Fibroblast of upper back skin (primary cell): Measurements from ENCODE around the gene CMTM1.
A peak's percentile ranks its signal among the peaks of the same experiment; 100 is the strongest.

Source experiments
- DNase-seq: peaks from one replicate; pipeline ENCODE4 v3.0.0-alpha.2; 2013

The CMTM1 gene, protein sequence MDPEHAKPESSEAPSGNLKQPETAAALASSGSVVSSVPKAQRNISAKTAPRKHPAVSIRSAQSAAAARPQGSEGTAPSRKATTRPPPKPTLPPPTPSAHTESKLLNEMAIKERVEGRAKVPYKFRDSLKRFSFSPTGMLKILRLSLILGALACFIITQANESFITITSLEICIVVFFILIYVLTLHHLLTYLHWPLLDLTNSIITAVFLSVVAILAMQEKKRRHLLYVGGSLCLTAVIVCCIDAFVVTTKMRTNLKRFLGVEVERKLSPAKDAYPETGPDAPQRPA

DNA sequence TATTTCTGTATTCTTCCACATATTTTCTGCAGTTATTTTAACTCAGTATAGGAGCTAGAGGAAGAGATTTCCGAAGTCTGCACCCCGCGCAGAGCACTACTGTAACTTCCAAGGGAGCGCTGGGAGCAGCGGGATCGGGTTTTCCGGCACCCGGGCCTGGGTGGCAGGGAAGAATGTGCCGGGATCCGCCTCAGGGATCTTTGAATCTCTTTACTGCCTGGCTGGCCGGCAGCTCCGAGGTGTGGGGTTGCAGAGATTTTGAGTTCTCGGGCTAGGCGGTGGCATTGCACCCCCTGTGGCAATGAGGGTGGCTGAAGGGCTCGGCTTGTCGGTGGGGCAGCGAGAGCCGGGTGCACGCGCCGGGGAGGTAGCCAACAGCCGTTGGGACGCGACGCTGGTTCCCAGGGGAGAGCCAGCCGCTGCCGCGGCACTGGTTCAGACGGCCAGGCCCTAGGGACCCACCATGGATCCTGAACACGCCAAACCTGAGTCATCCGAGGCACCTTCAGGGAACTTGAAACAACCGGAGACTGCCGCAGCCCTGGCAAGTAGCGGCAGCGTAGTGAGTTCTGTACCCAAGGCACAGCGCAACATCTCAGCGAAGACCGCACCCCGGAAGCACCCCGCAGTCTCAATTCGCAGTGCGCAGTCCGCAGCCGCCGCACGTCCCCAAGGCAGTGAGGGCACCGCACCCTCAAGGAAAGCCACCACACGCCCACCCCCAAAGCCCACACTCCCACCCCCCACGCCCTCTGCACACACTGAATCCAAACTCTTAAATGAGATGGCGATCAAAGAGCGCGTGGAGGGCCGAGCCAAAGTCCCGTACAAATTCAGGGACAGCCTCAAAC, at the start of gene CMTM1:
Gene CMTM1 (plus strand): TSS at position 389 of the 851 bp plus-strand sequence. CDS start 75 bp downstream, at position 464.
- DNase-seq = no peak

DNA sequence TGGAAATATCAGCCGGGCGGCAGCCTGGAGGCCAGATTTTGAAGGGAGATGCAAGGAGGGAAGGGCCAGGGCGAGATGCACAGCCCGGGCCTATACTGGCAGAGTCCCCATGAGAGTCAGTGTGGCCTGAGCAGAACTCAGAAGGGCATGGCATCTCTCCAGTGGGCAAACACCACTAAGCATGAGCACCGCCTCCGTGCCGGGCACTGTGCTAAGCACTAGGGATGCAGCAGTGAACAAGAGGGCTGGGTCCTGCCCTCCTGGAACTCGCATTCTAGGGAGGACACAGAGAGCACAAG, 49.8 kb upstream of the CMTM1 start:
- DNase-seq = no peak

DNA sequence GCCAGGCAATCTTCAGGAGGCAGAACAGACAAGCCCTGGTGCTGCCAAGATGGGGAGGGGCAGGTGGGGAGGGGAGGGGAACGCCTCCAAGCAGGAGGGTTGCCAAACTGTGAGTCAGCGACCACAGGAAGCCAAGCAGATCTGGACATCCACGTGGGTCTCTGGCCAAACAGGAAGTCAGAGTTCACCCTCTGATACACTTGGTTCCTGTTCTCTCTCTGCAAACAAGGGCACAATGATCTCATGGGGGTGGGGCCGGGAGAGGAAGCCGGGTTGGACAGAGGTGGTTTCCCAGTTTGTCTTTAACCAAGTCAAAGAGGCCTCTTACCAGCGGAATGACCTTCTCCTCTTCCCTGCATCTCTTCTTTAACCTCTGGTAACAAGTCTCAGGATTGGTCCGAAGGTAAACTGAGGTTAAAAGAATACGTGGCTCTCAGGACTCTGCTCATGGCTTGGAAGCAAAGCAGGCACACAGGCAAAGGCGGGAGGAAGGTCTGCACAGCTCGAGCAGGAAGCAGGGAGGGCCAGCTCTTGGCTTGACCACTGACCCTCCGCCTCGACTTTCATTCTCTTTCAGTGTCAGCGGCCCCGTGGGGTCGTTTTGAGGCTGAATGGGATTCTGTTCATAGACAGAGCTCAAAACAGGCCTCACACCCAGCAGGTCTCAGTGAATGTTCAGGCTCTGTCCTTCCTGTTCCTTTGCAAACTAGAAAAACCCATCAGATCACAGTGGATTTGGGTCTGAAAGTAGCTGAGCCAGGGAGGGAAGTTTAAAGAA, 49.2 kb upstream of the CMTM1 start:
- peak; percentile 96 for DNase-seq

DNA sequence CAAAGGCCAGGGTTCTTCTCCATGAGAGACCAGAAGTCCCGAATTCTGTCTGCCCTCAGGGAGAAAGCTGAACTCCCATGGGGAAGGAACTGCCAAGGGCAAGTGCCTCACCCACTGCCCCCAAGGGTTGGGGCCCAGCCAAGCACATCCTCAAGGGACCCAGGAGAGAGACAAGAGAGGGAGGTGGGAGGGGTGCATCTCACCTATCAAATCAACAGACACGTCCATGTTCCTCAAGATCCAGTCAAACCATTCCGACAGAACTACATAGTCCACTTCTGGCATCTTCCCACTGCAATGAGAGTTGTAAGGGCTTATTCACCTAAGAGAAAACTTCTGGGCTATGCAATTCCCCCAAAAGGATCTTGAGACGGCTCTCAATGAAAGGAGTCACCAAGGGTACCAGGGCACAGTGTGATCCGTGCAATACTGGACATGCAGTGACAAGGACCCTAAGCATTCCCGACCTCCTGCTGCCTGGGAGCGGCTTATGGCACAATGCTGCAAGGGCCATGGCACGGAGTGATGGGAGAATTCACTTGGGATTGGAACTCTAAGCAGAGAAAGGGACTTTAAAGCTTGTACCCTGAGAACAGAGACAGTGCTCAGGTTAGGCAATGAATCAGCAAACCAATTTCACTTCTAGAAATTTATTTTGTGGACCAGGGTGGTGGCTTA, 48.5 kb upstream of the CMTM1 start:
- no peak for DNase-seq

DNA sequence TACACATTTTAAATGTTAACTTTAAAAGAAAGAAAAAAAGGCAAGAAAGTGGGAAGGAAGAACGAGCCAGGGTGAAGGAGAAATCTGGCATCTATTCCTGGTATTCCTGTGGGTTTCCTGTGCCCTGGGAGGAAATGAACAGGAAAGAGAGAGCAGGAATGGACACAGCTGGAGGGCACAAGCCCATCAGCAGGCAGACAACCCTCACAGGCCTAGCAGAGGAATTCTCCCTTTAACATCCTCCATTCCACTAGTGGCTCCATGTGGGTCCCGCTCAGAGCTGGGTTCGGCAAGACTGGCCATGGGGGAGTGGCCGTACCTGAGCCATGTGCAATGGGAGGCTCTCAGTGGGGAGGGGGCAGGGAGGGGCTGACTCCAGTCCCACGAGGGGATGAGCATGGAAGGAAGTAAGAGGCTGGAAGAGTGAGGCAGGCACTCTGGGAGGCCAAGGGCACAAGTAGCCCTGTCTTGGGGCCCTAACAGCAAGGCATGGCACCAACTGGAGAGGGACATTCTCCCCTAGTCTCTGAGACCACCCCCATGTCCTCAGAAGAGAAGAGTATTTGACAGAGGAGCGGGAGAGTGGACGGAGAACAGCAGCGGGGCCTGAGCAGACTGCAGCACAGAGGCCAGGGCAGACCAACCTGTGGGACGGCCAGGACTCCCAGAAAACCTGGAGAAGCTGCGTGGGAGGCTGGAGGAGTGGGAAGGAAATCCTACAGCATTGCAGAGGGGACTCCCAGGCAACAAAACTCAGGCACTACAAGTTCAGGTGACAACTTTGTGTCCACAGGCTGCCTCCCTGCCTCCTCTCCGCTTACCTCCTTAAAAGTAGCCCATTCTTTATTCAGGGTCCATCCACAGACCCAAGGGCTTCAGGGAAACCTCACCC, 46.5 kb upstream of the CMTM1 start:
- no peak for DNase-seq

DNA sequence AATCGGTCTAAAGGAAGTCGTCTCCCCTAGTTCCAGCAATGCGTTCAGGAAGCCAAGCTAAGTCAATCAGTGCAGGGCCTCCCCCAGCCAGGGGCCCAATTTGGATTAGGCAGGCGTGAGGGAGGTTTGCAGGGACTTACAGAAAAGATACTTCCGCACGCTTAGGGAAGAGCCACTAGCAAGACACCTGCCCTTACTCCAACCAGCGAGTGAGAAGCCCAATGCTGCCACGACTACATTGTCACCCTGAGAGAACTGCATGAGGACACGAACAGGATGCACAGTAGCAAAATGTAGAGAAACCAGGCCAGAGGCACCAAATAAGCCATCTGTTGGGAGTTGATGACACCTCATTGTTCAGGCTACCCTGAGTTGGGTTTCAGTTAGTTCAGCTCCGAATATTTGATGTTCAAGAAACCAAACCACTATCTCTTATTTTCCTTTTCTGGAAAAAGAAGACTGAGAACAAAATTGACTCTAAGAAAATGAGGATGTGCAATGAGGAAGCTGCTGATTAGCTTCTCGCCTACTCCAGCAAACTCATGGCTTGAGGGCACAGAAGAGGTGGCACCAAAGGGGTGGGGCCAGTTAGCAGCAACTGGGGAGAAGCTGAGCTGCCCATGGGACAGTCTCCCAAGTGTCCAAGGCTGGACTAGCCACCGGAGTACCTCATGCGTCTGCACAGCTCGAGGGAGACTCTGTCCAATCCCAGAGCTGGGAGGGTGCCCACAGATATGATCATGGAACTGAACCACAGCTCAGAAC, 45.7 kb upstream of the CMTM1 start:
- no peak for DNase-seq

DNA sequence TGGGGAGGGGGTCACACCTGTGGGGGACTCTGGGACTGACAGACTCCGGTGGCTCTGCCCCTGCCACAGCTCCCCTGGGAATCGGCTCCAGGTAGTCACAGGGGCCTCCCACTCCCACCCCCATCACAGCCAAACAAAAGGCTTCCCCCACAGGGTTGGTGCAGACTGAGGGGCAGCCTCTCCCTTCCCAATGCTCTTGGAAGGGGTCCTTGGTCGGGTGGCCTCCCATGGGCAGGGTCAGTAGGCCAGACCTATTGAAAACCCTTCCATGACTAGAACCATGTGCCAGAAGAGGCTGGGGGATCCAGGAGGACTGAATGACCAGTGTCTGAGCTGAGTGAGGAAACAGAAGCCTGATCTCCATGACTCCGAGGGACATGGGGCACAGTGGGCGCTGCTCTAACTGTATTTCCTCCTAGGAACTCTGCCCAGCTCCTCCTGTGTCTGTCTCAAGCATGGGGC, 45.0 kb upstream of the CMTM1 start:
- DNase-seq = no peak

DNA sequence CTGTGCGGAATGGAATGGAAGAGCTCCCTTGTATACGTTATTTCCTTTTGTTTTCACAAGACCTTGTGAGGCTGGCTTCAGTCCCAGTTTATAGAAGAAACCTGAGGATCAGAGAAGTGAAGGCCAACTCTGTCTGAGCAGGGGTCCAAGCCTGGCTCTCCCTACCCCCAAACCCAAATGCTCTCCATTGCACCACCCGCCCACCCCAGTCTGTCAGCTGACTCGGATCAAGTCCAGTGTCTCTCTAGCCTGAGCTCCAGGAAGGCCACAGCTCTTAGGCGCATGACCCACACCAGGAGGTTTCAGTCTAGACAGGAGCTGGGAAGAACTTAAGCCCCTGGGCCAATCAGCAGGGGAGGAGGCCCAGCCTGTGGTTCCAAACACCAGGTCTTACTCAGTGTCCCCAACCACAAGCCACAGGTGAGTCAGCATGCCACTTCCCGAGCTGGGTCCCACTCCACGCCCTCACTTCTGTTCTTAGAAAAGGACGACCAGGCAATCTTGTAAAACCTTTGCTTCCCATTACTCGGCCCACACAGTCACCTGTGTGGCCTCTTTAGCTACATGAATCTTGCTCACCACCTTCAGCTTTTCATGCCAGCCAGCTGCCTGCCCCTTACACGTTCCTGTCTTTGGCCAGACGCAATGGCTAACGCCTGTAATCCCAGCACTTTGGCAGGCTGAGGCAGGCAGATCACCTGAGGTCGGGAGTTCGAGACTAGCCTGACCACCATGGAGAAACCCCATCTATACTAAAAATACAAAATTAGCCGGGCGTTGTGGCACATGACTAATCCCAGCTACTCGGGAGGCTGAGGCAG, 44.1 kb upstream of the CMTM1 start:
- peak; percentile 78 for DNase-seq

DNA sequence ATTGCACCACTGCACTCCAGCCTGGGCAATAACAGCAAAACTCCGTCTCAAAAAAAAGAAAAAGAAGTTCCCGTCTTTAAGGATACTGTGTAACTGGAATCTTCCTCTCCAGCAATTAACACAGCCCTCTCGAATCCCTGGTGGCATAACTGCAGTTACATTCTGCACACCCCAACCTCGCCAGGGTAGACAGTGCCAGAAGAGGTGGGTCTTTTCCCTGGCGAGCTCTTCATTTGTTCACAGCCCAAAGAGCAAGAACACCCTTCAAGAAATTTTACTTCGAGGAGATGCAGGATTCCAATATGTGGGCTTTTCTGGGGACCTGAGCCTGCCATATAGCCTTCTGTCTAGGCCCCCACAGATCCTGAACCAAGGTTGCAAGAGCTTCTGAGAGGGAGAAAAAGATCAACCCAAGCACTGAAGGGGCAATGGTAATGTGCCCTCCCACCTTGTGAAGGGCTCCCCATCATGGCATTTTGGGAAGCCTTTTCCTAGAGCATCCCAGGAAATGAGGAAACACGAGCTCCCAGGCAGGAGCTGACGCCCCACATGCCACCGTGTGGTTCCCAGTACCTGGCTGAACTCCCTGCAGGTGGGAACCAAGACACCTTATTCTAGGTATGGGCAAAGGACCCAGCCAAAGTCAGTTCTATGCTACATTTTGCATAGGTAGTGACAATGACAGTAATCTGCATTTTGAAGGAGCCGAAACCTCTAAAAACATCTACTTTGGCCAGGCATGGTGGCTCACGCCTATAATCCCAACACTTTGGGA, 43.2 kb upstream of the CMTM1 start:
- no peak for DNase-seq

DNA sequence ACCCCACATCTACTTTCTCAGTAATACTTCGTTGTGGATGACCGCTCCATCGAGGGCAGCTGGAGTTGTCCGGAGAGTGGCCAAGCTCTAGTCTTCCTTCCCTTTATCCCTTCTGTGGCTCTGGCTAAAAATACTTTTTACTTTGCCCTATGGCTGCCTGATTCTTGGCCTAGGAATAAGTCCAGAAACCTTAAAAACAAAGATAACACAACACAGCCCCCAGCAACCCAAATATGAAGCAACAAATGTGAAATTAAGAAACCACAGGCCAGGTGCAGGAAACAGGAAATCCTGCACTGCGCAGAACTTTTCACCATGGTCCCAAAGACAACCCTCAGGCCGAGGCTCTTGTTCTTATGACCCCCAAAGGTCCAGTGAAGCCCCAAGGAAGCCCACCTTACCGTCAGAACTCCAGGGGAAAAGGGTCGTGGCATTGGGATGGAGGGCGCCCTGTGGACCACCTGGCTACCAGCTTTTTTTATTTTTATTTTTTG, 42.3 kb upstream of the CMTM1 start:
- DNase-seq = no peak

DNA sequence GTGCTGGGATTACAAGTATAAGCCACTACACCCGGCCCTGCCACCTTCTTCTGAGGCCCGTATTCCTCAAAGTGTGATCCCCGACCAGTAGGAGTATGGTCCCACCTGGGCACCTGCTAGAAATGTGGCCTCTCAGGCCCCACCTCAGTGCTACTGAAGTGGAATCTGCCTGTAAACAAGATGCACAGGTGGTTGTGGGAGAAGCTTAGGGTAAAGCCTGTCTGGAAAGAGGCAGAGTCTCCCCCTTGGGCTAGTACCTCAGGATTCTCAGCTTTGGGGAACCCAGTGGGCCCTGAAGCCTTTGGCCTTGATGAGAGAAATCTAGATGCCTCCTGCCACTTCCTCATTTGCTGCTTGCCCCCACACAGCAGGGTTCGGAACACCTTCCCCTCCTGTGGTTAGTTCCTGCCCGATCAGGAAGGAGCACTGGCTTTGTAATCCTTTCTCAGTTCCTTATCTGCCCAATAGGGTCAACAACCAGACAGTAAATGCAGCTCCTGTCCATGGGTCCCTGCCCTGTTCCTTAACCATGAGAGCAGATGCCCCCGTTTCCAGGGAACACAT, 41.6 kb upstream of the CMTM1 start:
- DNase-seq = no peak

DNA sequence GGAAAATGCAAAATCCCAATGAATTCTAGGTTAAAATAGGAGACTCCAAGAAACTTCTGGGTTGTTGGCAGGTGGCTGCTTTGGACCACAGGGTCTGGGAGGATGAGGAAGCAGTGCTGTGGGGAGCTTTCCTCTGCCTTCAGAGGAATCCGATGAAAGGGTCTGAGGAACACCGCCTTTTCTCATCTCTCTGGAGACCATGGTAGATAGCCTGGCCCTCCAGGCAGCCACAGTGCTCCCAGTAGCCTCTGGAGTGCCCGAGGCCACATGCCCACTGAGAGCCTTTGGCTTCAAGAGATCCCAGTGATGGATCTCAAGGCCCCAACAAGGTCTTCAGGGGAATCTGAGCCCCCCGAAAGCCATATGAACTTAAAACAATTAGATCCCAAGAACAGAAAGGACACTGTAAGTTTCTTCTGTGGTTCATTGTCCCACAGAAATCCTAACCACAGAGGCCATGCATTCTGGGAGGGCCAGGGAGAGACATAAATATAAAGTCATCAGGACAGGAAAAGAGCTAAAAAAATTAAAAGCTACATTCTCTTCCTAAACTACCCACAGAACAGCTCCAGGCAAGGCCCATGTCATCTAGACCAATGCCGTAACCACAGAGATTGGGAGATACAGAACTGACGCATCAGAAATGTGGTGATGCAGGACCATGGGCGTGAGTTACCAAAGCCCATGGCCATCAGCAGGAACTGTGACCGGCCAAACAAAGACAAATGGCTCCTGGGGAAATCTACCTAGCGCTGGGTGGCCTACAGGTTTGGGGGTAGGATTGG, 40.7 kb upstream of the CMTM1 start:
- no peak for DNase-seq

DNA sequence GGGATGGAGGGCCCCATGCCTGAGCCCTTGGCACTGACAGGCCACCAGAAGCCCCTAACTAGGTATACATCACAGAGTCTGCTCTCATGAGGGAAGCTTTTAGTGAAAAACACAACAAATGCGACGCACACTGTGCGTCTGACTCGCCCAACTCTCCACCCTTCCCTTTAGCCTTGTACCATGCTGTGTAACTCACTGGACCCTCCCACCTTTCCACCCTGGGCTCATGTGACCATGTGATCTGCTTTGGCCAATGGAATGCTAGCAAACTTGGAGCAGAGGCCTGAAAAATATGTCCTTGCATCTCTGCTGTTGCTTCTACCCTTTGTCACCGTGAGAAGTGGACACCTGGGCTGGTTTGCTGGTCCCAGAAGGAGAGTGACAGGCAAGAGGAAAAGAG, 37.9 kb upstream of the CMTM1 start:
- no peak for DNase-seq

DNA sequence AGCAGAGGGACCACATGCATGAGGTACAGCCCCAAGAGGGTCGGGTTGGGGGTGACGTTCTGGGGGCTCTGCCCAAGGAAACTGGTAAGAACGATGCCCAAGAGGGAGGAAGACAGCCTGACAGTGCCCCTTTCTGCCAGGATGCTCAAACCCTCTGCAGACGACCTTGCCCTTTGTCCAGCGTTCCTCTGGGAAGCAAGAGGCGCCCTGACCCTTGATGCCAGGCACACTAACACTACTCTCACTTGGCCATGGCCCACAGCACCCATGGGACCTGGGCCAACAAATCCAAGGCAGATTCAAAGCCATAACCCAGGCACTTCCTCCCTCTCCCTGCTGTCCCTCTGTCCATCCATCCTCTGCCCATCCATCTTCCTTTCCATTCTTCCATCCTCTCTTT, 36.8 kb upstream of the CMTM1 start:
- no peak for DNase-seq

DNA sequence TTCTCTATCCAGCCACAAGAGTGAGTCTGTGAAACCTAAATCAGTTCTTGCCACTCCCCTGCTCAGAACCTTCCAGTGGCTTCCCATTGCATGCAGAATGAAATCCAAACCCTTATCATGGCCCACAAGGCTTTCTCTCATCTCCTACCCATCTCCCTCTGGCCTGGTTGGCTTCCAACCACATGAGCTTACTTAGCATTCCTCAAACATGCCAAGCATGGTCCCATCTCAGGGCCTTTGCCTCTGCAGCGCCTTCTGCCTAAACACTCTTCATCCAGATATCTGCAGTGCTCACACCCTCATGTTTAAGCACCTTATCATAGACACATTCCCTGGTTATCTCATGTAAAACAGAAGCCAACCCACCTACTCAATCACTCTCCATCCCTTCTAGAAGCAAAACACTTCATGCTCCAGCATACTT, 31.9 kb upstream of the CMTM1 start:
- DNase-seq = no peak

DNA sequence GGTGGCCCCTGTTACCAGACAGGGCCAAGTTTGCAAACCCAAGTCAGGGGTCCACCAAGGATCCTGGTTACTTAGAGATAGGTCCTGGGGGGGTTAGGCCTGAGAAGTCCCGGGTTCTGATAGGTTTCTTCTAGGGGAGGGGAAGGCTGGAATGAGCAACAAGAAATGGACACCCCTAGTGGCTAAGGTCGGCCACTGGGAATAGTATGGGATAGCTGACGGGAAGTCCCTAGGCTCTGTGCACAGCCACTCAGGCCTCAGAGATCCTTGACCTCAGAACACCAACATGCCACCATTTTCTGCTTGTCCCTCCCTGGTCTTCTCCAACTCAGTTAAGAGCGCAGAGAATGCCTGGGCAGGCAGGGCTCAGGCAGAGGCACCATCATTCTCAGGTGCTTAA, 29.7 kb upstream of the CMTM1 start:
- no peak for DNase-seq

DNA sequence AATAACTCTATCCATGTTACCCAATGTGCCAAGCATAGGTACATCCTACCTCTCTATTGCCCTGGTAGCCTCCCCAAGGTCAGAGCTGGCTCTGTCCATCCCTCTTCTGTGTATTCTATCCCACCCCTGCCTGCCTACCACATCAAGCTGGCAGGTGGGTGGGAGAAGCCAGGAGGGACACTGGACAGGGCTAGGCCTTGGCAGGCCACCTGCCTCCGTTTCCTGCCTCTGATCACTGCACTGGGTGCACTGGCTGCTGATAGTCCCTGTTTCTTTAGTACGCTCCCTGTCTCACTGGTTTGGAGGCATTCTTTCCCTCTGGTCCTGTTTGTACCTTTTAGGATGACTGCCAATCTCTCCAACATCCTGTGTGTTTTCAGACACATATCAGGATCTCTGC, 29.0 kb upstream of the CMTM1 start:
- DNase-seq = no peak

DNA sequence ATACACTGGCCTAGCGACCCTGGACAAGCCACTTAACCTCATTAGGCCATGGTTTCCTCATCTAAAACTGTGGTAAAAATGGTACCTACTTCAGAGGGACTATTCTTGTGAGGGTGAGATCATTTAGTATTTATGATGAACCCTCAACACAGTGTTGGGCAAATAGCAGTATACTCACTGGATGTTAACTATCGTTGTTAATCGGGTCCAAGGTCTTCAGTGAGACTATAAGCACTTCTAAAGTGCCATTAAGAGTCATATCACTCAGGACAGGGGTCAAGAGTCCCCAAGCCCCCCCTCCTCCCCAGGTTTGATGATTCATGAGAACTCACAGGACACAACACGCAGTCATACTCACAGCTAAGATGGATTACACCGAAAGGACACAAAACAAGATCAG, 27.3 kb upstream of the CMTM1 start:
- no peak for DNase-seq
